SK-N-DZ (cell line): ENCODE measurements around the gene RTCA.
"Not testable (repeated sequence)": the region's sequence is repeated elsewhere in the genome, so short reads cannot be mapped to it uniquely, and the experiment has no call there.

ENCODE experiments used
- DNase-seq: peaks from one replicate; pipeline ENCODE4 v3.0.0-alpha.2; 2015; ENCODE audit warnings: low spot score

RTCA gene

DNA sequence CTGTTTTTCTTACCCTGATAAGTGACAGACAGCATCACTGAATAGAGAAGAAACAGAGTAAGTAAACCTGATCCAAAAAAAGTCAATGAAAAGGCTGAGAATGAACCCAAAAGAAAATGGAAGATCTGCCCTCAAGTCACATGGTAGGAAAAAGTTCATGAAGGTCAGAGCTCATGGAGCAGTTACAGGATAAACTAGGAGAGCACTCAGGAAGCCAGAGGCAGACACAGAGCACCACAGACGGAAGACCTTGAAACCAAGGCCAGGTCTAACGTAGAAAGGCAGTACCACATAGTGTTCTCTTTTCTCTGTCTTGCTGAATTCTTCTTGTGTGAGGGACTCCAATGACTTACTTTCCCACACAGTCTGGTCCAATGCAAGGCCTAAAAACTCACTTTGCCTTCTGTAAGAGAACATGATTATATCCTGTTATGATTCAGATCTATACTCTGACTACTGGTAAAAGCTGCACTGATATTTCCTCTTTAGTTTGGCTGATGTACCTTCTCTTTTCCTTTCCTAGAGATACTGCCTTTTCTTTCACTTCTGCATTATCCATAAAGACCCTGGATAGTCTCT is 40.8 kb downstream of the RTCA start:
- DNase-seq, result no peak

DNA sequence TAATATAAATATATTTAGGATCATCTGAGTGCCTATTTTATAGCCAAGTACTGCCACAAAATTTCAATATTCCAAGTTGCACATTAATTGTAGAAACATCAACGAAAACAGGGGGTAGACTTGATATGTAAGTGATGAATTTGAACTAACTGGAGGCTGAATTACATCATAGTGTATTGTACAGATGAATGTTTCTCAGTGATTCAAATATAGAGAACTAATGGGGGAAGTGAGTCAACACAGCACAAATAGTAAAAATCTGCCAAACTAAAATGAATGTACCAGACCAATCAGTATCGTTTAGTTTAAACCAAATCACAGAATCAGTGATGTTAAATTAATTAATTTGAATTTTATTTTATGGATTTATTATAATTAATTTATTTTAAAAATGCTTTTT is 42.8 kb downstream of the RTCA start:
- no peak for DNase-seq

- no peak for DNase-seq
Observed at GRCh38 chr1:100309863-100310262, 43.8 kb downstream of the RTCA start.

GRCh38 chr1:100313382-100313781 is 47.4 kb downstream of the RTCA start:
- no peak for DNase-seq

GRCh38 chr1:100316622-100317021 is 50.6 kb downstream of the RTCA start:
- no peak for DNase-seq

GRCh38 chr1:100320311-100321099 is 54.5 kb downstream of the RTCA start:
- DNase-seq, result no peak

DNA sequence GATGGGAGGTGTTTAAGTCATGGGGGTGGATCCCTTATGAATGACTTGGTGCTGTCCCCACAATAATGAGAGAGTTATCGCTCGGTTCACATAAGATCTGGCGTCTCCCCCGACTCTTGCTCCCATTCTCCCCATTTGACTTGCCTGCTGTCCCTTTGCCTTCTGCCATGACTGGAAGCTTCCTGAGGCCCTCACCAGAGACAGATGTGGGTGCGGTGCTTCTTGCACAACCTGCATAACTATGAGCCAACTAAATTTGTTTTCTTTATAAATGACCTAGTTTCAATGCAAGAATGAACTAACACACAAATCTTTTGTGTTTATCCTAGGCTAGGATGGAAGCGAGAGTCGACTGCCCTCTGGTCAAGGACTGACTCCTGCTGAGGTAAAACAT is 55.1 kb downstream of the RTCA start:
- DNase-seq, result no peak

GRCh38 chr1:100321506-100321905 is 55.5 kb downstream of the RTCA start:
- DNase-seq, result no peak

GRCh38 chr1:100322436-100323211 is 56.6 kb downstream of the RTCA start:
- no peak for DNase-seq

DNA sequence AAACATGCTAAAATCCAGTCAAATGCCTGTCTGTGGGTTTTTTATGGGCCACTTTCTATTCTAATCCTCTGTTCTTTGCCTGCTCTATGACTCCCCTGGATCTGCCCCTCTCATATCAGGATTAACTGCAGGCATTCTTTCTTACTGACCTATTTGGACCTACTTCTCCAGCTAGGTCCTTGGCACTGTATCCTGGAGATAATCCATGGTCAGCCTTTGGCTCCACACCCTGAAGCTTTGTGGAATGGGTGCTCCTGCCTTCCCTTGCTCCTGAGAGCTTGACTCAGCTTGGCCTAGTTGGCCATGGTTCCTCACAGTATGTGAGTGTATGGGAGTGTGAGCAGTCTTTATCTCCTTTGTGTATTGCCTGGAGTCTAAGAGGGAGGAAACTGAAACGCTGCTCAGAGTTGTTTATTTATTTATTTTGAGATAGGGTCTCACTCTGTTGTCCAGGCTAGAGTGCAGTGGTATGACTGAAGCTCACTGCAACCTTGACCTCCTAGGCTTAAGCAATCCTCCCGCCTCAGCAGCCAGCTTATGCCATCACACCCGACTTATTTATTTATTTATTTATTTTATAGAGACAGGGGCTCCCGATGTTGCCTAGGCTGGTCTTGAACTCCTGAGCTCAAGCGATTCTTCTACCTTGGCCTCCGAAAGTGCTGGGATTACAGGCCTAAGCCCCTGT is 57.5 kb downstream of the RTCA start:
- no peak for DNase-seq

- no peak for DNase-seq
Observed at GRCh38 chr1:100325415-100326324, 59.7 kb downstream of the RTCA start.

- DNase-seq, result not testable (repeated sequence)
Observed at GRCh38 chr1:100326325-100326670, 60.3 kb downstream of the RTCA start.

- DNase-seq, result no peak
Observed at GRCh38 chr1:100328133-100328532, 62.1 kb downstream of the RTCA start.

DNA sequence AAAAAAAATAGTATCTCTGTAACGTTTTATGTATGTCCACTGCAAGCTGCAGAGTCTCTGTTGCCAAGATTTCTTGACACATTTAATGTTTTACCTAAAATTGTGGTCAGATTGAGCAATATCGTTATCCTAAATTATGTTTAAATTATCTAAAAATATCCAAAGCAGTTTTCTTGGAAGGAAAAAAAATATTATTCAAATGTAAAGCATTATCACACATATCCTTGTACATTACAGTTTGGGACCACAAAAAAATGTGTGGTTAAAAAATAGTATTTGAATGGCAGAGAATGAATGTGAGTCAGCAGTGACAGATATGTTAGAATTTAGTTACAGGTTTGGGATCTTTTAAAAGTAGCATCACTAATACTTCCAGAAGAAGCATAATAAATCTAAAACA is 65.1 kb downstream of the RTCA start:
- DNase-seq, result not testable (repeated sequence)

DNA sequence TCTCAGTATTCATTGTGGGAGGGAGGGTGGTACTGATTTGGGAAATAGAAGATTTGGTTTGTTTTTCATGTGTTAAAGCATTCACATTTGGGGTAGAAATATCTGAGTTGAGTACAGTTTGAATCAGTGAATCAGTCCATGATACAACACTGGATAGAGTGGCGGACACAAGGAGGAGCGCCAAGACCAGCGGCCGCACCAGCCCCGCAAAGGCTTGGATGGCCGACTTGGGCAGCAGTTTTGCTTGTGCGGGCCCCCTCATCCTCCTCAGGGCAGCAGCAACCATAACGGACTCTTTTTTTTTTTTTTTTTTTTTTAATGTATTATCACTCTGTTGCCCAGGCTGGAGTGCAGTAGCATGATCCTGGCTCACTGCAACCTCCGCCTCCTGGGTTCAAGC is 66.3 kb downstream of the RTCA start:
- no peak for DNase-seq

DNA sequence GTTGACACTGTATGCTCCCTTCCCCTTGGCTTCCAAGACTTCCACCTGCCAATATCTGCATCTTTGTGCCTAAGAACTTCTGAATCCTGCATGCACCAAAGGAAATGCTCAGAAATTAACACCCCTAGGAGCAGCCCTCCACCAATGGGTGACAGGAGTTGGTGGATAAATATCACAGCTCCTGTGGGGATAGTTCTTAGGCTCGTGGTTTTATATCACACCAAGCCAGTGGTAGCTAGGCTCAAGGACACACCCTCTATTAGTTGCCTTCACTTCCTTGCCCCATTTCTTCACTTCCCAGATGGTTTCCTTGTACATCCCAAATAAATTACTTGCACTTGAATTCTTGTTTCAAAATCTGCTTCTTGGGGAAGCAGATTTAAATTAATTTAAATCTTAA is 69.4 kb downstream of the RTCA start:
- no peak for DNase-seq

- DNase-seq, result not testable (repeated sequence)
Observed at GRCh38 chr1:100337878-100338277, 71.9 kb downstream of the RTCA start.

GRCh38 chr1:100339735-100340134 is 73.7 kb downstream of the RTCA start:
- DNase-seq, result not testable (repeated sequence)

DNA sequence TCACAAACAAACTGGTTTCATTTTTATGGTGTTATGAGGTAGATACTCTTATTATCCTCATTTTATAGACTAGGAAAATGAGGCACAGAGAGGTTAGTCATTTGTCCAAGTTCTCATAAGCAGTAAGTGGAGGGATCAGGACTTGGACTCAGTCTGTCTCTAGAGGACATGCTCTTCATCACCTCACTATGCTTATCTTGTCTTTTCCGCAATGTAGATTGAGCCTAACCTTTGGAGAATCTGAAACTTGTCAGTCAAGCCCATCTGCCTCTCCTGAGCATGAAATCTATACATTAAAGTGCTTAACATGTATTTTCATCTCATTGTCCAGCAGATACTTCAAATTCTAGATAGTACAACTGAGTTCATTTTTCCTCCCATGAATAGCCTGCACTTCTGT is 74.5 kb downstream of the RTCA start:
- no peak for DNase-seq

DNA sequence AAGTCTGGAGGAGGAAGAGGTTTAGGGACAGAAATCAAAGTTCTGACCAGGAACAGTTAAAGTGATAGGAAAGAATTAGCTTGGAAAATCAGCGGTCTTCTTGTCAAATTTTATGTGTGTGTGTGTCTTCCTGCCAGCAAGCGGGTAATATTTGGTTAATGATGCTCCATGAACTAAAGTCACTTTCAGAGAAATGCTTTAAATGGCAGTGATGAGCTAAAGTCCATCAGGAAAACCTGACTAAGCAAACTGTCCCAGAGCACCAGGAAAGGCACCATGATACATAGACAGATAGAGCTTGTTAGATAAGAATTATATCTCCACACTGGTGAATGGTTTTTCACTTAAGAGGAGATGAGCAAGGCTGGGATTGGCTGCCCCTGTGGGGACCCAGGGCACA is 76.3 kb downstream of the RTCA start:
- DNase-seq, result no peak
